GM12891 (cell line): ENCODE measurements around the gene TMOD4.

Experiments
- POLR2A ChIP-seq: IDR thresholded peaks from 2 replicates; pipeline ENCODE4 v1.6.1; 2011; ENCODE audit warnings: low read depth, low read length, control low read depth
- POLR2AphosphoS5 ChIP-seq: IDR thresholded peaks from 2 replicates; pipeline ENCODE4 v1.6.1; 2011; ENCODE audit warnings: low read depth, low read length, control low read depth

DNA sequence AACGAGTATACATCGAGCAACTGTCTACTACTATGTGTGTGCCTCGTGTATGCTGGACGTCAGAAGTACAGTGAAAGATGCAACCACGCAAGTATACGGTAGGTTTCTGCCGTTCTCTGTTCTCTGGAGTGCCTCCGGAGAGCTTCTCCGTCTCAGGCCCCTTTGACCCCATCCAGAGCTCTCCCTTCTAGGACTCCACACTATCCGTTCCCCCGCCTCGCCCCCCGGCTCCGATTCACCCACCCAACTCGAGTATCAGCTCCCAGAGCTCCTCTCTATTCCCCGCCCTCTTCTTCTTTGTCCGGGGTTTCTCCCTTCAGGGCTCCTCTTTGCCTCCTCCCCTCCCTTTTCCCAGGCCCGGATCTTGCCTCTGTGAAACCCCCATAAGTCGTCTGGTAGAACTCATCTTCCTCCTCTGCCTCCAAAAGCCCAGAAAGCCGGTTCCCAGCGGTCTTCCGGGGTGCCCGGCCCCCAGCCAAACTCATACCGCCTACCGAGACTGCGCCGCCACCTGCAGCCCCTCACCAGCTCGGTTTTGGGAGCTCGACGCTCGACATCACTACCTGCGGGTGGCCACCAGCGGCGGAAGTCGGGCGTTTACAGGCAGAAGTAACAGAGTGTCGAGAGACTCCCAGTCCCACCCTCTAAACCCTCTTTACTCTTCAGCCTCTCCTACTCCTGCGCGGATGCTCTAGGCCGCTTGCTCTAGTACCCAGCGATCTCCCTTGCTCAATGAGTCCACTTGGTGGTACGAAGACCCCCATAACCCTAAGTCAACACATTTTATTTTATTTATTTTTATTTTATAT, 14.1 kb upstream of the TMOD4 start, which contains the start of gene VPS72:
- TF ChIP-seq POLR2A (peak; percentile 90), POLR2AphosphoS5 (peak; percentile 83)
